AG09319 (cell line): Measurements from ENCODE around the gene AGAP1.

Experiments used
- DNase-seq: peaks from one replicate; pipeline ENCODE4 v3.0.0-alpha.2; 2010; ENCODE audit warnings: low read depth; ENCODE audit errors: extremely low read depth
- TF ChIP-seq, protein P1 (sequence below): IDR thresholded peaks from 2 replicates; pipeline ENCODE4 v1.5.1; 2011; ENCODE audit warnings: low read depth, mild to moderate bottlenecking, inconsistent platforms, low read length, moderate library complexity

The AGAP1 gene

DNA sequence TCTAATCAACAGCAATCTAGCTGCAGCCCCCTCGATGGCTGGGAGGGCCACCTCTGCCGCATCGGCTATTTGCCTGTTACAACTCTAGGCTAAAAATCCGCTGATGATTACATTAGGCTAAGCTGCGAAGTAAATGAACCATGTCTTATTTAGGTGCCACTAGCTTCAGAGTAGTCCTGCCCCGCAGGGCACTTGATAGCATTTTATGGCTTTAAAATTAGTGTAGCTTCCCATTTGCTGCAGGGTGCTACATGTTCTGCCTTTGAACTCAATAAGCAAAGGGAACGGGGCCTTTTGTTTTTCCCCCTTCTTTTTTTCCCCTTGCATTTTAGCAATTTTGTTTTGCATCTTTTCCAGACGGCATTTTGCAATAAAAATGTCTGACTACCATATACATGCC is 404.1 kb downstream of the AGAP1 start:
- DNase-seq = no peak
- TF ChIP-seq, protein P1, sequence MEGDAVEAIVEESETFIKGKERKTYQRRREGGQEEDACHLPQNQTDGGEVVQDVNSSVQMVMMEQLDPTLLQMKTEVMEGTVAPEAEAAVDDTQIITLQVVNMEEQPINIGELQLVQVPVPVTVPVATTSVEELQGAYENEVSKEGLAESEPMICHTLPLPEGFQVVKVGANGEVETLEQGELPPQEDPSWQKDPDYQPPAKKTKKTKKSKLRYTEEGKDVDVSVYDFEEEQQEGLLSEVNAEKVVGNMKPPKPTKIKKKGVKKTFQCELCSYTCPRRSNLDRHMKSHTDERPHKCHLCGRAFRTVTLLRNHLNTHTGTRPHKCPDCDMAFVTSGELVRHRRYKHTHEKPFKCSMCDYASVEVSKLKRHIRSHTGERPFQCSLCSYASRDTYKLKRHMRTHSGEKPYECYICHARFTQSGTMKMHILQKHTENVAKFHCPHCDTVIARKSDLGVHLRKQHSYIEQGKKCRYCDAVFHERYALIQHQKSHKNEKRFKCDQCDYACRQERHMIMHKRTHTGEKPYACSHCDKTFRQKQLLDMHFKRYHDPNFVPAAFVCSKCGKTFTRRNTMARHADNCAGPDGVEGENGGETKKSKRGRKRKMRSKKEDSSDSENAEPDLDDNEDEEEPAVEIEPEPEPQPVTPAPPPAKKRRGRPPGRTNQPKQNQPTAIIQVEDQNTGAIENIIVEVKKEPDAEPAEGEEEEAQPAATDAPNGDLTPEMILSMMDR = no peak

DNA sequence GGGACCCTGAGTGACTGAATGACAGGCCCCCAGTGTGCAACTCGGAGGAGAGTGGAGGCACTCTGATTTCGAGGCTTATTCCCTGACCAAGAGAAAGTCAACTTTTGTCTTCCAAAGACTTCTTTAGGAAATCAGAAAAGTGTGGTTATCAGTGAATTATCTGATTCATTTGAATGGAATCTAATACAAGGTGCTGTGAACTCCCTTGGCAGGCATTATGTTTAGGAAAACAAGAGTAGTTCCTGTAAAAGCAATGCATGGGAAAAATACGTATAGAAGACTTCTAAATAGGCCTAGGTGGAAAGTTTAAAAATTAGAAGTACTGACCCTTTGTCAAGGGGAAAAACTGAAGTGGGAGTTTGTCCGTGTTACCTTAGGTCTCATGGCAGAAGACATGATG is 404.9 kb downstream of the AGAP1 start:
- TF ChIP-seq, protein P1 = no peak
- DNase-seq = no peak

DNA sequence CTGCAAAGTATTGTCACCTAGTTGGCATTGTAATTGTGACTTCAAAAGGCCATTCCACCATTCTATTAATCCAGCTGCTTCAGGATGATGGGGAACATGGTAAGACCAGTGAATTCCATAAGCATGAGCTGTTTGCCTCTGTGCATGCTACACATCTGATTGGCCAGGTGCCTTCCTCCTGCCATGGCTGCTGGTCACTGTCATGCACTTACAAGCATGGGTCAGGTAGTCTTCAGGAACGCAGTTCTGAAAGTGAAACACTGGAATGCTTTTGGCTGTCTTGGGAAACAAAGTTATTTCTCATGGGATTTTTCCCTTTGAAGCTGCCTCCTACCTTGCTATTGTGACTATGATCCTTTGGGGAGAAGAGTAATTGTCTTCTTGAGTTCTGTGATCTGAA is 406.8 kb downstream of the AGAP1 start:
- DNase-seq = no peak
- TF ChIP-seq, protein P1 = no peak

DNA sequence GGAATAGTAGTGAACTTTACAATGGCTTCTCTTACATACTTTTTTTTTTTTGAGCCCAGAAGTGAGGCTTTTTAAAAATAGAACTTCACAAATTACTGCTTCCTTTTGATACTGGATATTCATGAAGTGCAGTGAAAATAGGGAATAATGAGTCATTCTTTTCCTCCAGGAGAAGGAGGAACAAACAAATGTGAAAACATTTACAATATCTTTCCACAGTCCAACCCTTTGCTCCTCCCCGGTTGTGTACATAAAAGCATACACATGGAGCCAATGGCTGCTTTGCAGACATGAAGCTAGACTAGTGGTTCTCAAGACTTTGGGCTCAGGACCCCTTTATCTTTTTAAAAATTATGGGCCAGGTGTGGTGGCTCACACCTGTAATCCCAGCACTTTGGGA is 407.4 kb downstream of the AGAP1 start:
- no peak for DNase-seq
- TF ChIP-seq, protein P1 = no peak

DNA sequence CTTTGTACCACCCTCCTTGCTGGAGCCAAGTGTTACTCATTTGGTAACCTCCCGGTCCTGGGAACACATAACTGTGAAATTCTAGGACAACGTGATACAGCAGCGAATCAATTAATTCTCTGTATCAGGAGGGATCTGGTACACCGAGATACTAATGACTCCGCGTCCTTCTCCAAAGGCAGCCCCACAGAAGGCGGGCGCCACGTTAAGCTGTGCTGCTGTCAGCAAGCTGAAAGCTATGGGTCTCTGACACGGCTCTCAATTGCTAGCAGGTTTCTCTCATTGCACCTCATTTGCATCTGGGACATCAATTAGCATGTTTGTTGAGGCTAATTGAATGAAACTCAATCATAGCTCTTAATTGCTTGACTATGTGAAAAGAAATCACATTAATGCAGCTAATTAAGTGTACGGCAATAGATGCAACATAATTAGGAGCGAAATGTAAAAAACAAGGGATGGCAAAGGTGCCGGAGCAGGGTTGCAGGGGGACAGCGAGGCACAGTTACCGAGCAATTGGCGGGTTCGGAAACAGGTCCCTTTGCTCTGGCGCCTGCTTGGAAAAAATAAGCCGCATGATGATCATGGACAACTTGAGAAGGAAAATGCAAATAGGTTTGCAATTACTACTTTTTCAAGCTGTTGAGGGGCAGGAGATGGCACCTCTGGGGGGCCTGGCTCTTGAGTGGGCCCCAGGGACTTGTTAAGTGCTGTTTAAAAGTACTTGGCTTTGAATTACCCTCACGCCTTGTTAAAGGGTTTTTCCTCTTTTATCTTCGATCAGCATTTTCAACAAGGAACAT is 410.1 kb downstream of the AGAP1 start:
- DNase-seq = no peak
- TF ChIP-seq, protein P1 = no peak

DNA sequence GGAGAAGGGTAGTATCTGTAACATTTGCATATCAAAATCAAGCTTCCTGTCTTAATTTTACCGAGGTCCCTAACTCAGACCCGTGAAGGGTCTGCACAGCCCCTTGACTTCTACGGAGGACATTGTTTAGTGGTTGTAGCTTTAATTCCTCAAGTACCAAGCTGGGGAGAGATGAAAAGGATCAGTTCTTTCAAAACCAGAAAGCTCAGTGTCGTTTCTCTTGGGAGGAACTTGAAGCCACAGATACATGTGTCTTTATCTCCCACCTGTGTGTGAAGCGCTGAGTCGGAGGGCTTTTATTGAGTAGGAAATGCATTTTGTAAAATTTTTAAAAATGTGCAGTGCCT is 410.7 kb downstream of the AGAP1 start:
- TF ChIP-seq, protein P1 = no peak
- no peak for DNase-seq

DNA sequence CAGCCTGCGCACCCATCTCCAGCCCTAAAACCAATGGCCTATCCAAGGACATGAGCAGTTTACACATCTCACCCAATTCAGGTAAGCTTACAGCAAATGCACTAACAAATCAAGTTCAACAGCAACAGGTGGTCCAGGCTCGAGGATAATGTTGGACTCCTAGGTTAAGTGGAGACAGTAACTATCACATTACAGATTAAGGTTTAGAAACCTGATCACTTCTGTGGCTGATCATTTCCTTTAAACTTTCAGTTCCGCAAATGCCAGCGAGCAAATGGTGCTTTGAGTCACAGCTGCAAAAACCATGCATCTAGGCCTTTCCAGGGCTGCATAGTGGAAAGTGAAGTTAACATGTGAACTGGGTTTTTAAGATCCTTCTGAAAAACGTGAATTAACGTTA is 415.0 kb downstream of the AGAP1 start:
- DNase-seq = no peak

More for the DNA sequence above, 415.0 kb downstream of the AGAP1 start:
- TF ChIP-seq, protein P1 = no peak
